HG03460 (cell line): ENCODE results near the gene RPL10.

ENCODE experiments used
- ATAC-seq: cut with Tn5 transposase; IDR thresholded peaks from one replicate; pipeline ENCODE4 v1.9.1; 2021; ENCODE audit not compliant: unreplicated experiment

RPL10 gene

GRCh38 chrX:154360155-154360713, 37.9 kb upstream of the RPL10 start:
- no peak for ATAC-seq

GRCh38 chrX:154362085-154362742, 36.0 kb upstream of the RPL10 start:
- no peak for ATAC-seq

- ATAC-seq: no peak
Observed at GRCh38 chrX:154363706-154364439, 34.3 kb upstream of the RPL10 start.

GRCh38 chrX:154365052-154365600, 33.1 kb upstream of the RPL10 start:
- no peak for ATAC-seq

- ATAC-seq: no peak
Observed at GRCh38 chrX:154365997-154366665, 32.0 kb upstream of the RPL10 start.

GRCh38 chrX:154366666-154367055, 31.5 kb upstream of the RPL10 start:
- no peak for ATAC-seq

- no peak for ATAC-seq
Observed at GRCh38 chrX:154367474-154368308, 30.5 kb upstream of the RPL10 start.

- ATAC-seq: no peak
Observed at GRCh38 chrX:154368630-154369448, 29.3 kb upstream of the RPL10 start.

GRCh38 chrX:154369449-154370299, 28.5 kb upstream of the RPL10 start:
- ATAC-seq: no peak

GRCh38 chrX:154370300-154371016, 27.7 kb upstream of the RPL10 start:
- ATAC-seq: no peak

- ATAC-seq: peak; percentile 44
Observed at GRCh38 chrX:154371017-154371788, 27.0 kb upstream of the RPL10 start.

- no peak for ATAC-seq
Observed at GRCh38 chrX:154371789-154372300, 26.3 kb upstream of the RPL10 start.

GRCh38 chrX:154372612-154373022, 25.6 kb upstream of the RPL10 start:
- peak; percentile 26 for ATAC-seq

- ATAC-seq: no peak
Observed at GRCh38 chrX:154373340-154374306, 24.6 kb upstream of the RPL10 start.

- no peak for ATAC-seq
Observed at GRCh38 chrX:154374313-154375155, 23.6 kb upstream of the RPL10 start, which contains the start of gene FLNA. Gene FLNA, minus strand, starts transcription at chrX:154374634. Its CDS starts 3,389 bp downstream, at chrX:154371245.
